WERI-Rb-1 (cell line): ENCODE measurements around the gene MAST3.

Experiments used
- DNase-seq: peaks from one replicate; pipeline ENCODE4 v3.0.0-alpha.2; 2020
- H3K27ac ChIP-seq: fragments of 250-450 bp; sonication (Bioruptor Pico); 2 replicates; pipeline ENCODE4 v1.5.1; 2020; ENCODE audit warnings: mild to moderate bottlenecking, moderate library complexity
- H3K27me3 ChIP-seq: fragments of 250-450 bp; sonication (Bioruptor Pico); 2 replicates; pipeline ENCODE4 v1.5.1; 2021; ENCODE audit warnings: mild to moderate bottlenecking, low read depth, moderate library complexity; ENCODE audit not compliant: insufficient read depth, severe bottlenecking
- H3K36me3 ChIP-seq: fragments of 250-450 bp; sonication (Bioruptor Pico); 2 replicates; pipeline ENCODE4 v1.5.1; 2020; ENCODE audit warnings: mild to moderate bottlenecking, moderate library complexity
- H3K4me3 ChIP-seq: 2 replicates; pipeline ENCODE4 v1.5.1; 2011; ENCODE audit warnings: low read depth, mild to moderate bottlenecking, control low read depth, low read length
- H3K9me3 ChIP-seq: fragments of 250-450 bp; sonication (Bioruptor Pico); 2 replicates; pipeline ENCODE4 v1.5.1; 2021; ENCODE audit warnings: mild to moderate bottlenecking, moderate library complexity; ENCODE audit not compliant: severe bottlenecking
- CTCF ChIP-seq: IDR thresholded peaks from 2 replicates; pipeline ENCODE4 v1.5.1; 2011; ENCODE audit warnings: low read depth, mild to moderate bottlenecking, control low read depth, inconsistent platforms, low read length

MAST3 gene

GRCh38 chr19:18120127-18120526, 22.5 kb downstream of the MAST3 start:
- H3K27me3 ChIP-seq = no peaks in the 10 kb centered on the region
- H3K36me3 ChIP-seq = peaks cover 31% of the 10 kb centered on the region
- H3K9me3 ChIP-seq = no peaks in the 10 kb centered on the region
- DNase-seq = no peak
- H3K4me3 ChIP-seq = no peak overlapping the region
- TF ChIP-seq CTCF = no peak
- H3K27ac ChIP-seq = no peak overlapping the region

- DNase-seq = no peak
- Histone ChIP-seq H3K27ac (no peak overlapping the region), H3K36me3 (peaks cover 38% of the 10 kb centered on the region), H3K4me3 (no peak overlapping the region), H3K27me3 (no peaks in the 10 kb centered on the region), H3K9me3 (no peaks in the 10 kb centered on the region)
- no peak for TF ChIP-seq CTCF
Observed at GRCh38 chr19:18121166-18121565, 23.6 kb downstream of the MAST3 start.

- H3K9me3 ChIP-seq = no peaks in the 10 kb centered on the region
- H3K27ac ChIP-seq = no peak overlapping the region
- peaks cover 43% of the 10 kb centered on the region for H3K36me3 ChIP-seq
- DNase-seq = no peak
- no peaks in the 10 kb centered on the region for H3K27me3 ChIP-seq
- no peak overlapping the region for H3K4me3 ChIP-seq
- no peak for TF ChIP-seq CTCF
Observed at GRCh38 chr19:18122424-18122823, 24.8 kb downstream of the MAST3 start.

GRCh38 chr19:18122860-18123795, 25.6 kb downstream of the MAST3 start:
- H3K36me3 ChIP-seq = peaks cover 47% of the 10 kb centered on the region
- no peaks in the 10 kb centered on the region for H3K9me3 ChIP-seq
- no peaks in the 10 kb centered on the region for H3K27me3 ChIP-seq
- TF ChIP-seq CTCF = no peak
- no peak overlapping the region for H3K4me3 ChIP-seq
- peak overlapping the region; percentile 69 for H3K27ac ChIP-seq
- peak; percentile 35 for DNase-seq

GRCh38 chr19:18123819-18124218, 26.2 kb downstream of the MAST3 start:
- DNase-seq = peak; percentile 82
- Histone ChIP-seq H3K9me3 (no peaks in the 10 kb centered on the region), H3K27me3 (no peaks in the 10 kb centered on the region), H3K4me3 (no peak overlapping the region), H3K27ac (peak overlapping the region; percentile 69), H3K36me3 (peaks cover 54% of the 10 kb centered on the region)
- TF ChIP-seq CTCF = no peak

GRCh38 chr19:18126097-18126496, 28.5 kb downstream of the MAST3 start:
- H3K27ac ChIP-seq = peak overlapping the region; percentile 22
- H3K27me3 ChIP-seq = no peaks in the 10 kb centered on the region
- no peak overlapping the region for H3K4me3 ChIP-seq
- TF ChIP-seq CTCF = no peak
- H3K36me3 ChIP-seq = peaks cover 66% of the 10 kb centered on the region
- no peak for DNase-seq
- H3K9me3 ChIP-seq = no peaks in the 10 kb centered on the region
